CD4-positive, alpha-beta T cell treated with Interleukin-15 for 4 hours (primary cell): ENCODE data around the gene ABR.

Source experiments
- DNase-seq: peaks from one replicate; pipeline ENCODE4 v3.0.0-alpha.2; 2020; ENCODE audit warnings: low spot score

ABR gene

DNA sequence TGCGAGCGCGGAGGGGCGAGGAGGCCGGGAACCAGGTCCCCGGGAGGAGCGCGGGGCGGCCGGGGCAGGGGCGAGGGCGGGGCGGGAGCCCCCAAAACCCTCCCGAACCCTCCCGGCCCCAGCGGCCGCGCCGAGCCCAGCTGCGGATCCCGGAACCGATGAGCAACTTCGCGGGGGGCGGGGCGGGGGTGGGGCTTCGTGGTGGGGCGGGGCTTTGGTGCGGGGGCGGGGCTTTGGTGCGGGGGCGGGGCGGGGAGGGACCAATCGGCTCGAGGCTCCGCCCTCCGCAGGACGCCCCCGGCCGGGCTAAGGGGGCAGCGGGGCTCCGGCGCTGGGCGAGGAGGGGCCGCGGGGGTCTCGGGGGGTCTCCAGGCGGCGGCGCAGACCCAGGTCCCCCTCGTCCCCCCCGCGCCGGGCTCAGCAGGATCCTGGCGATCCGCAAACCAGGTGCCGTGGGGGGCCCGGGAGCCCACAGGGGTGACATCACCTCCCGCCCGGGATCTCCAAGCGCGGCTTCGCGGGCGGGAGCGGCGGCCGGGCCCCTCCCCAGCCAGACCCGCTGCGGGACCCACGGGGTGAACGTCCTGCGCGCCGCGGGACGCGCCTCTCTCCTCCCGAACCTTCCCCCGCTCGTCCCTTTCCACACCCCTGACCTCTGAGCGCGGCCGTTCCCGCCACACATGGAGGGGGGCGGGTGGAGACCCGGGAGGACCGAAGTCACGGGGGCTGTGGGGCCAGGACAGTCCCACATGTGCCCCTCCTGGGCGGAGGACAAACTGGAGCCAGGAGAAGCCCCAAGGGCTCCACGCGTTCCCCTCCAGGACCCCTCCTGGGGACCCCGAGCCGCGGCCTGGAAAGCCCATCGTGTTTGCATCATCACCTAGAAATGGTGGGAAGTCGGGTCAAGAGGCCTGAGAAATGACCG lies at the start of gene ABR:
ABR (minus strand) TSS at position 164 of the 925 bp plus-strand sequence. CDS start 254 bp downstream, outside the sequence.
- DNase-seq: peak; percentile 46

DNA sequence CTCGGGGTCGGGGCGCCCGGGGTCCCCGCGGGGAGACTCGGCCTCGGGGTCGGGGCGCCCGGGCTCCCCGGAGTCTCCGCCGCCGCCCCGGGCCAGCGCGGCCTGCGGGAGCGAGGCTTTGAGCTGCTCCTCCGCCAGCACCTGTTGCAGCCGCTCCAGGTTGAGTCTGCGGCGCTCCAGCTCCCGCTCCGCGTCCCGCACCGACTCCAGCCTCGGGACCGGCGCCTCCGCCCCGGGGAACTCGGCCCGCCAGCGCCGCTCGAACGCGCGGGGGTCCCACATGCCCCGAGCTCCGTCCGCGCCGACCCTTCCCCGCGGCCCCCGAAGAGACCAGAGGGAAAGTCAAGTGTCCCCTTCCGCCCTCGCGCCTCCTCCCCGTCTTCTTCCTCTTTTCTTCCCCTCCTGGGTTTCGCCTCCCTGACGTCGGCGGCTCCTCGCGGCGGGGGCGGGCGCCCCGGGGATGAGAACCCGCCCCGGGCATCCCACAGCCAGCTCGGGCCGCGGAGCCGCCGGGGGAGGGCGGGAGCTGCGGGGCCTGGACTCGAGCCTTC lies 49.6 kb upstream of the ABR start:
- DNase-seq: peak; percentile 30

DNA sequence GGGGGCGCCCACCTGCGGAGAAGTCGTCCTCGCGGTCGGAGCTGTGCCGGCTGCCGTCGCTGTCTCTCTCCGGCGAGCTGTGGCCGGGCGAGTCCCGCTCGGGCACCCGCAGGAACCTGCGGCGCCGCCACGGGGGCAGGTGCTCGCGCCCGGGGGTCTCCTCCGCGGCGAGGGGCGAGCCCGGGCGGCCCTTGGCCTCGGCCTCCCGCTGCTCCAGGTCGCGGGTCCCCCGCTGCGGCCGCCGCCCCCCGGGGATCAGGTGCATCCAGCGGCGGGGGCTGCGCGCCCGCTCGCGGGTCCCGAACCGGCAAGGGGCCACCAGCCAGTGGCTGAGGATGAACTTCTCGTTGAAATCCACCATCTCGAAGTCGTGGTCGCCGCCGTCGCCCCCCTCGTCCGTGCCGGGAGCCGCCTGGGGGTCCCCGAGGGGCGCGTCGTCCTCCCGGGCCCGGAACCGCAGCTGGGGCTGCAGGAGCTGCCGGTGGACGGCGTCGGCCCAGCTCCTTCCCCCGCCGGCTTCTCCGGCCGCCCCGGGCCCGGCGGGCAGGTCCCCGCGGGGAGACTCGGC lies 49.1 kb upstream of the ABR start:
- DNase-seq: no peak

DNA sequence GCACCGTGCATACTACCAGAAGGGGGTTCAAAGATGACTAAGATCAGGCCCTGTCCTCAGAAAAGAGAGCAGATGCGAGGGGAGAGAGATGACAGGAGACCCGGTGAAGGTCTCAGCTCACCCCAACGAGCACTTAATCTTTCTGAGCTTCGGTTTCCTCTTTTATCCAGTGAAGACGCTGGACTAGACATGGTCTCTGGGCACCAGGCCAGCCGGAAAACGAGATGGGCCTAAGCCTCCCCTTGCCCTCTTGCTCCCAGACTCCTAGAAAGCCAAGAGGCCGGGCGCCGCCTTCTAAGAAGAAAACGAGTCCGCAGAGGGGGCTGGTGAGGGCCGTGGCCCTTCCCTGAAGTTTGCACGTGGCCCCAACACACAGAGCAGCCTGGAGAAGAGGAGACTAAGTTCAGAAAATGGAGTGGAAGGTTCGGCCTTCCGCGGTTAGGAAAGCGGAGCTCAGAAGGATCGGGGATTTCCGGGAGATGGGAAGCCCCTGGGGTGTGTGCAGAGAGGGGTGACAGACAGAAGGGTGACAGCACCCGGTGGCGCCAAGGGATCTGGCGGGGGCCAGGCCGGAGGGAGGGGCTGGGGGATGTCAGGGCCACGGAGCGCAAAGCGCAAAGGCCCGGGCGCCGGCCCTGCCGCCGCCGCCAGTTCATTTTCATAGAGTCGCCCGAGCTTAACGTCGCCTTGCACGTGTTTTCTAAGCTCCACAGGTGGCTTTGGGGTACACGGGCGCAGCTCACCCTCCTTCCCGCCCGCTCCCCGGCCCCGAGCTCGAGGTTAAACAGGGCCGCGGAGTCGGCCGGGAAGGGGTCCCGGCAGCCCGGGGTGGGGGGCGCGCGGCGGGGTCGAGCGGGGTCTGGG lies 48.4 kb upstream of the ABR start:
- no peak for DNase-seq

DNA sequence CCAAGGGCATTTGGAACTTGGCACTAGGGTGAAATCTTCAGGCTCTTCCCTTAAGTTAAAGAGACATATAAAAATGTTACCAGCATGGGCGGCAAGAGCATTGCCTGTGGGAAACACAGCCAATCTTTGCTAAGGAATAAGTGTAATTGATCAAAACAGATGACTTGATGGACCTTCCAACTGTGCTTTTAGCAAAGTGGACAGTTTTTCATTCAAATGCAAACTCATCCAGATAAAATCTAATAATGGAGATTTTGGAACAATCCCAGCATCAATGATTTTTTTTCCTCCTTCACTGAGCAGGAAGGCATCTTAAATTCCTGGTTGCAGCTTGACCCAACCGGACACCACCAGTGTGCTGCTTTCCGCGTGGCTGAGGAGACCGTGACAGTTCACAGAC lies 47.6 kb upstream of the ABR start:
- no peak for DNase-seq

DNA sequence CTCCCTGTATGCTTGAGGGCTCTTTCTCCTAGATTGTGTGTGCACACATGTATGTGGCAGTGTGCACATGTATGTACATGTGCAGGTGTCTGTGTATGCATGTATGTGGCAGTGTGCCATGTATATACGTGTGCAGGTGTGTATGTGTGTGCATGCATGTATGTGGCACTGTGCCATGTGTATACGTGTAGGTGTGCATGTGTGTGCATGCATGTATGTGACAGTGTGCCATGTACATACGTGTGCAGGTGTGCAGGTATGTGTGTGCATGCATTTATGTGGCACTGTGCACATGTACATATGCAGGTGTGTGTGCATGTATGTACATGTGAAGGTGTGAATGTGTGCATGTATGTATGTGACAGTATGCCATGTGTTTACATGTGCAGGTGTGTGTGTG lies 46.5 kb upstream of the ABR start:
- no peak for DNase-seq

DNA sequence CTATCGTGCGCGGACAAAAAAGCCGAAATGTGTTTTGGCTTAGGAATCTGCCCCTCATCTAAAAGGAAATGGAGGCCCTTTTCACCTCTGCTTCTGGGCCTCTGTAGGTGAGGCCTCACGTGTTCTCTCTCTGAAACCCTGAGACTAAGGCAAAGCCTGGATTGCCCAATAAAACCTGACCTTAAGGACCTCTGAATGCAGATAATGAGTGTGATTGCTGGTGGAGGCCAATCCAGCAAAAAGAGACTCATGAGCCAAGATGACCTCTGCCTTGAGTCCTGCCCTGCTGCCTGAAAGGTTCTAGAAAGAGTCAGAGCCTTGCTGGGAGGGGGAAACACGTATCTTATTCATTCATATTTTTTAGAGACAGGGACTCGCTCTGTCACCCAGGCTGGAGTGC lies 44.5 kb upstream of the ABR start:
- no peak for DNase-seq

DNA sequence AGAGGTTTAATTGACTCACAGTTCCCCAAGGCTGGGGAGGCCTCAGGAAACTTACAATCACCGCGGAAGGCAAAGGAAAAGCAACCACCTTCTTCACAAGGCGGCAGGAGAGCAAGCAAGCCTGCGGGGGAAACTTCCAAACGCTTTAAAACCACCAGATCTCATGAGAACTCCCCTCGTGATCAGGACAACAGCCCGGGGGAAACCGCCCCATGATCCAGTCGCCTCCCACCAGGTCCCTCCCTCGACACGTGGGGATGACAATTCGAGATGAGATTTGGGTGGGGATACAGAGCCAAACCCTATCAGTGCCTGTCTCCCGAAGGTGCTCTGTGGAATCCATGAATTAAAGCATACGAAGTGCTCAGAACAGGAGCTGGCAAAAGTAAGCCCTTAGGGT lies 43.9 kb upstream of the ABR start:
- no peak for DNase-seq

DNA sequence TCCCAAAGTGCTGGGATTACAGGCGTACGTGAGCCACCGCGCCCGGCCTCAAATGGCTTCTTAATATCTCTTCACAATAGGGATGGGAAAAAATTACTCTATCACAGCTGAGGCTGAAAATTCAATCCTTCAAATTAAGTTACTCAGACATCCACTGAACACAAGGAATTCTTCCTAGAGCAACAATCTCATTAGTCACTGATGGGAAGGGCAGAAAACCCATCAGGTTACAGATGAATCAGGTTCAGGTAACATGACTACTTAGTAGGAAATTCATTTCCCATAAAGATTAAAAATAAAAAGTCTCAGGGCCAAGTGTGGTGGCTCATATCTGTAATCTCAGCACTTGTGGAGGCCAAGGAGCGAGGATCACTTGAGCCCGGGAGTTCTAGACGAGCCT lies 42.5 kb upstream of the ABR start:
- DNase-seq: no peak

DNA sequence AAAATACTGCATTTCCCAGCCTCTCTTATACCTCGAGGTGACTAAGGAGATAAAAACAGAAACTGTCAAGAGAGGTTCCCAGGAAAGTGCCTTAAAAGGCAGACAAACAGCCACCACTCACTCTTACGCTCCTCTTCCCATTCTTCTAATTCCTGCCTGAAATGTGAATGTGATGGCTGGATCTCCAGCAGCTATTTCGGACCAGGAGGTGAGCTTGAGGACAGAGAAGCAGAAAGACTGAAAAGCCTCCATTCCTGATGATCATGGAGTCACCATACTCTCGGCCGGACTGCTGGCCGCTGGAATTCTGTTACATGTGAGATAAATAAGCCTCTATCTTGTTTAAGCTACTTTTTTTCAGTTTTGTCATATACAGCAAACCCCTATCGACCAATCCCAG lies 41.4 kb upstream of the ABR start:
- DNase-seq: no peak

DNA sequence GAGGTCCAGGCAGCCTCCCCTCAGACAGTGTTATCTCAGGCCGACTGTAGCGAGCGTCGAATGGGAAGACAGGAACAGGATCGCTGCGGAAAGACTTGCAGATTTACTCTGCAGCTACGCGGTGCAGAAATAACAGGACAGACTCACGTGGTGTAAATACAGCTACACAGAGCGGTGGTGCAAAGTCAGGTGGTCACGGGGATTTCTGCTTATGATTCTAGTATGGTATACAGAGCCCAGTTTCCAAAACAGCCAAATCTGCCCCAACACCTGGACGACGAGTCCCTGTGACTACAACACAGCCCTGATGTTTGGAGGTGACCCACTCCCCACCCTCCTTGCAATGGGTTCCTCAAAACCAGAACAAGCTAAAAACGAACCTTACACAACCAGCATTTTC lies 40.6 kb upstream of the ABR start:
- no peak for DNase-seq

DNA sequence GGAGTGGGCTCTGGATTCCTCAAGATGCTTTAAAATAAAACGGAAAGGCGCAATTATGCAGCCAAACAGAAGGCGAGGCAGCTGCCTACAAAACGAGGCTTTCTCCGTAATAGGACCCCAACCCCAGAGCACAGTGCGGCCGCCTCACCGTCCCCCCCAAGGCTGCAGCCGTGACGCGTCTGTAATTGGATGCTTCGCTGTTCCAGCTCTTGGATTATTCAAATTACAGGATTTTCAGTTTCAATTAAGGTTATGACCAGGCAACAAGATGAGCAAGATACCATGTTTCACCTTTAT lies 37.3 kb upstream of the ABR start:
- DNase-seq: no peak

DNA sequence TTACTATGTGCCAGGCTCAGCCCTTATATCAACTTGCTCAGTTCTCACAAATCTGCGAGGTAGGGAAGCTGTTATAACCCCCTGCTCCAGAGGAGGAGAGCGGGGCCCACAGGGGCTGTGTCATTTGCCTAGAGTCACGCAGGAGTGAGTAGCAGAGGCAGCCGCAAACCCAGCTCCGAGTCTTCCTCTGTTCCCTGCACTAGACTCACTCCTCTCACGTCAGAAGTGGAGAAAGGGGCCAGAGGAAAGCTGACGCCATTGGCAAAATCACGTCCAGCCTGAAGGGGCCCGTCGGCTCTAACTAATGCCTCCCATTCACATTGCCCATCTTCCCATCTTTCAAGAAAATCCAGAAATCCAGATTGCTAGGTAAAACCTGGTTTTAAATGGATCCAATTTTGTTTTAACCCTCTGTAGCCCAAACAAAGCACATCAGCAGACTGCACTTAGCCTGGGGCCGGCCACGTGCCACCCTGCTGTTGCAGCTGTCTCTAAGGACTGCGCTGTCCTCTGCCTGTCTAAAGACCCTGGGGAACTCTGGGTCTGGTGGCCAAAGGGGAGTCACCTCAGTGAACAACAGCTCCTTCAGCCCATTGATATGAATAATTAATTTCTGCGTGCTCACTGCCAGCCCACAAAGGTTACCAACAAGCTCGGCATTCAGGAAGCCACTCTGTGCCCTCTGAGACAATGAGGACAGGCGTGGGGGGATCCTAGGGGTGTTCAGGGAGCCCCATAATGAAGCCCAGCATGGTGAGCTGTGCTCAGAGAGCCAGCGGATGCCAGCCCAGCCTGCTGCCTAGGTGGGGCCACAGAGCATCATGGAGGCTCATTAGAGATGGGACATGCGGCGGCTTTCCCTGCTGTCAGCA lies 36.7 kb upstream of the ABR start:
- no peak for DNase-seq

DNA sequence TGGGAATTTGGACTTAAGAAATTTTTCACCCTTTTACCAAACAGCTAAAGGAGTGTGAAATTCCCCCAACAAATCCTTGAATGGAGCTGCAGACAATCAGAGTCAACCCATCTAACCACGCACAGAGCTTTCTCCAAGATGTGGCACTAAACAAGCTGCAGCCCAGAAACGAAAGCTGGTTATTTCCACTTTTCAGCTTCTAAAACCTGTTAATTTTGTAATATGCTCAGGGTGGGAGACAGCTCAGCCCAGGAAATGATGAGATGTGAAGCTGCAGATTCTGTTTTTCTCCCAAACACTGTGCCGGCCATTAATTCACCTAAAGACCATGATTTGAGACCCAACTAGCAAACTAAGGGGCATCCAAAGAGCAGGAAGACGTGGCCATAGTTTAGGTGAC lies 33.2 kb upstream of the ABR start:
- no peak for DNase-seq

DNA sequence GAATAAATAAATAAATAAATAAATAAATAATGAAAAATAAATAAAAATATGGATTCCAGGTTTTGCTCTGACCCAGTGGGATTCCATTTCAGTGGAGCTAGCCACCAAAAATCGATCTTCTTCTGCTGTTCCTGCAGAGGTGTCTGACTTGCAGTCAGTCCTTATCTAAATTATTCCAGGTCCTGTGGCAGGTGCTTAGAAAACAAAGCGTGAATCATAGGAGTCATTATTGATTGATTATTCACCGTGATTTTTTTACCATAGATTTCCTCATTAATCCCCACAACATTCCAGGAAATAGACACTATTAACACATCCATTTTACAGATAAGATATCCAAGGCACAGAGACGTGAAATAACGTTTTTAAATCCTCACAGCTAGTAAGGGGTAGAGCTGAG lies 31.5 kb upstream of the ABR start:
- DNase-seq: no peak

DNA sequence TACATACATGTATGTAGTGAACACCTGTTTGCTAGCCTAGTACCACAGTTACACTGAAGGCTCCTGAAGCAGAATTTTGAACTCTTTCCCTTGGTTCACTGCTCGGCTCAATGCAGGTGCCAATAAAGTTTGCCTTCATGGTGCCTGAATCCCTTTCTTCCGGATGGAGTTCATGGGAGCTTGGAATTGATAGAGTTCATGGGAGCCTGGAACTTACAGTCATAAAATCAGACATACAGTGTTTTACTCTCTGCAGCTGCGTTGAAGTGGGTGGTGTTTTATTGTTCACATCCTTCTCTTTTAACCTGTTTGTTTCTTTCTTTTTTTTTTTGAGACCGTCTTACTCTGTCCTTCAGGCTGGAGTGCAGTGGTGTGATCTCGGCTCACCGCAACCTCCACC lies 29.2 kb upstream of the ABR start:
- no peak for DNase-seq

DNA sequence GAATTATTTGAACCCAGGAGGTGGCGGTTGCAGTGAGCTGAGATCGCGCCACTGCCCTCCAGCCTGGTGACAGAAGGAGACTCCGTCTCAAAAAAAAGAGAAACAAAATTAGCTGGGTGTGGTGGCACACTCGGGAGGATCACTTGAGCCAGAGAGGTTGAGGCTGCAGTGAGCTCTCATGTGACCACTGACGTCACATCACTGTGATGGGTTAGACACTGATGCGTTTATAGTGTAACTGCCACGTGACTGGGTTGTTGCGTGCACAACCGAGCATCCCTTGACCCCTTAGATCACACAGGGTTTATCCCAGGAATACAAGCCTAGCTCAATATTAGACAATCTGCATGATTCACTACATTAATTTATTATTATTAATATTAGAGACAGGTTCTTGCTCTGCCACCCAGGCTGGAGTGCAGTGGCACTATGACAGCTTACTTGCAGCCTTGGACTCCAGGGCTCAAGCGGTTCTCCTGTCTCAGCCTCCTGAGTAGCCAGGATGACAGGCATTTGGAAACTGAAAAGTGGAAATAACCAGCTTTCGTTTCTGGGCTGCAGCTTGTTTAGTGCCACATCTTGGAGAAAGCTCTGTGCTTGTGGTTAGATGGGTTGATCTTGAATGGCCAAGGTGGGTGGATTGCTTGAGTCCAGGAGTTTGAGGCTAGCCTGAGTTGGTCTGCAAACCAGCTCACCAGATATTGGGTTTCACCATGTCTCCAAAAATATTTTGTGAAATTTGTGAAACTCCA lies 26.4 kb upstream of the ABR start:
- DNase-seq: no peak

DNA sequence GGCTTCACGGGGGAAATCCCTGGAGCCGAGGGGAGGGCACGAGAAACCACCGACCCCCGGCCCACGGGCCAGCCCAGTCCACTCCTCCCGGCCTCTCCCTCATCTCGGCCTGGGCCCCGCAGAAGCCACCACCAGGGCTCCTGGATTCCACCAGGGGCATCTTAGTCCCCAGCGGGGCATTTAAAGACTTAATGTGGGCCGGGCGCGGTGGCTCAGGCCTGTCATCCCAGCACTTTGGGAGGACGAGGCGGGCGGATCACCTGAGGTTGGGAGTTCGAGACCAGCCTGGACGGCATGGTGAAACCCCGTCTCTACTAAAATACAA lies 24.1 kb upstream of the ABR start:
- no peak for DNase-seq

DNA sequence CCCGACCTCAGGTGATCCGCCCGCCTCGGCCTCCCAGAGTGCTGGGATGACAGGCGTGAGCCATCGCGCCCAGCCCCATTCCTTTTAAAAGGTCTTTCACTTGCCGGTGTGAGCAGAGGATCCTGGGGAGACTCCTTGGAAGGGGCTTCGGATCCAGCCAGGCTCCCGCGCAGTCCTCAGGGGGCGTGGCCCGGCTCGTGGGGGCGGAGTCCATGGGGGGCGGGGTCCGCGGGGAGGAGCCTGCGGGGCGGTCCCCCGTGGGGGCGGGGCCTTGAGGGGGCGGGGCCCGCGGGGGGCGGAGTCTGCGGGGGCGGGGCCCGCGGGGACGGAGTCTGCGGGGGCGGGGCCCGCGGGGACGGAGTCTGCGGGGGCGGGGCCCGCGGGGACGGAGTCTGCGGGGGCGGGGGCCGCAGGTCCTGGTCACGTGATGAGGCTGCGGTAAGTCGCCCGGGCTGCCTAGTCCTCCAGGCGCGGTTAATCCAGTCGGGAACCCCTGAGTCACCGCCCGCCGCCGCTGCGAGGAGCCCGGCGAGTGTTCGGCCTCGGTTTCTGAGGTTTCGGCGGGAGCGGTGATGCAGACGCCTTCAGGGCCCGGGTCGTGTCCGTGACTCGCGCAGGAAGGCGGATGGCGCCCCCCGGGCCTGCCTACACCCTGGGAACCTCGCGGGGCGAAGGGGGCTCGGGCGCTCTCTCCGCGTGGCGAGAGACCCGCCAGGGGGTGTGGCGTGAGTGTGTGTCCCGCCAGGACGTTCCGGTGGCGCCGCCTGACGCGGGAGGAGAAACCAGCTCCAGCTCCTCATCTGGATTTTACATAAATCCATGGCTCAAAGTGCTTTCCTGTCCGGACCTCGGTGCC lies 23.6 kb upstream of the ABR start:
- DNase-seq: no peak

DNA sequence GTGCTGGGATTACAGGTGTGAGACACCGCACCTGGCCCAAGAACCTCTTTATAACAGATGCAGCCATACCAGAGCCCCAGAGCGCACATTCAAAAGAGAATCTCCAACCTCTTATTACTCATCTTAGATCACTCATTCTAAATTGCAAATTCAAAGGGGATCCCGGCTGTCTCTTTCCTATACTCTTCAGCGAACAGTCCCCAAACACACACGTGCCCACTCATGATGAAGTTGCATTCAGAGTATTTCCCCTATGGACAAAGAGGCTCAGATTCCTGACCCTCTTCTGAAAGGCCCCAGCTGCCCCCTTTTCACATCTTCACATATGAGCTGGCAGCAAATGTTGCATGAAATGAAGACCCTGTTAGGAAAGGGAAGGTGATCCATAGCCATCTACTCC lies 22.5 kb upstream of the ABR start:
- DNase-seq: no peak
